Measurements from ENCODE around the gene YWHAH.

Gene YWHAH

DNA sequence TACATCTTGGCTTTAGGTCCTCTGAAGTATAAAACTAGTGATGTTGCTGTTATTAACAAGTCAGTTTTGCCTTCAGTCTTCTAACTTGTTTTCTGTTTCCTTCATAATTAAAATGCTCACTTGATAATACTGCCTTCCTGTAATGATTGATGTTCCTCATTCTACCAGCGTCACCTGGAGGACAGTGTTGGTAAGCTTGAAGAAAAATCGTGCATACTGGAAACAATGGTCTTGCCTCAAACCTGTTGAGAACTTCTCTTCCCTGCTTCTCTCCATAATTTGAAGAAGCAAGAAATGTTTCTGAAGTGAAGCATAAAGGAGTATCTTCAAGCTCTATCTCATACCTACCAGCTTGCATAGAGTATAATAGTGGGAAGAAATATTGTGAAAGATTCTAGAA lies 3.0 kb downstream of the YWHAH start:
- TF ChIP-seq, protein P1, sequence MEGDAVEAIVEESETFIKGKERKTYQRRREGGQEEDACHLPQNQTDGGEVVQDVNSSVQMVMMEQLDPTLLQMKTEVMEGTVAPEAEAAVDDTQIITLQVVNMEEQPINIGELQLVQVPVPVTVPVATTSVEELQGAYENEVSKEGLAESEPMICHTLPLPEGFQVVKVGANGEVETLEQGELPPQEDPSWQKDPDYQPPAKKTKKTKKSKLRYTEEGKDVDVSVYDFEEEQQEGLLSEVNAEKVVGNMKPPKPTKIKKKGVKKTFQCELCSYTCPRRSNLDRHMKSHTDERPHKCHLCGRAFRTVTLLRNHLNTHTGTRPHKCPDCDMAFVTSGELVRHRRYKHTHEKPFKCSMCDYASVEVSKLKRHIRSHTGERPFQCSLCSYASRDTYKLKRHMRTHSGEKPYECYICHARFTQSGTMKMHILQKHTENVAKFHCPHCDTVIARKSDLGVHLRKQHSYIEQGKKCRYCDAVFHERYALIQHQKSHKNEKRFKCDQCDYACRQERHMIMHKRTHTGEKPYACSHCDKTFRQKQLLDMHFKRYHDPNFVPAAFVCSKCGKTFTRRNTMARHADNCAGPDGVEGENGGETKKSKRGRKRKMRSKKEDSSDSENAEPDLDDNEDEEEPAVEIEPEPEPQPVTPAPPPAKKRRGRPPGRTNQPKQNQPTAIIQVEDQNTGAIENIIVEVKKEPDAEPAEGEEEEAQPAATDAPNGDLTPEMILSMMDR (IDR thresholded peaks at IDR 0.05) = no peak
- H3K27me3 Mint-ChIP-seq (ENCODE audit: low read depth, poor library complexity) = peaks cover 3% of the 10 kb centered on the region
- H3K4me3 Mint-ChIP-seq = peak overlapping the region; percentile 62
- H3K36me3 Mint-ChIP-seq (ENCODE audit: low read depth) = peaks cover 44% of the 10 kb centered on the region
- H3K4me1 Mint-ChIP-seq = peaks cover 33% of the 10 kb centered on the region
- no peak for DNase-seq
- no peak overlapping the region for H3K27ac Mint-ChIP-seq
- H3K9me3 Mint-ChIP-seq = no peaks in the 10 kb centered on the region

DNA sequence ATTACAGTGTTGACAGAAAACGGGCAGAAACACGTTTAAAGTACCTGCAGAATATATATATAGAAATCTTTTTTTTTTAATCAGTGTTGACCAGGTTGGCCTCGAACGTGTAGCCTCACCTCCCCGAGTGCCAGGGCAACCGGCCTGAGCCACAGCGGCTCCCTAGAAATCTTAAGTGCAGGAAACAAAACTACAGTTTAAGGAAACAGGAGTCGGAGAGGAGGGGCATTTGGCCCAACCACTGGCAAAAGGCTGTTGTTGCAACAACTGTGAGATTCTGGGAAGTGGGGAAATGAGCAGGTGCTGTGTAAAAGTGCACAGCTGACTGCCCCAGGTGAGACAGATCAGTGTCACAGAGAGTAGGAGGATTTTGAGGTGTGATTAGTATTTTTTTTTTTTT lies 3.7 kb downstream of the YWHAH start:
- Mint-ChIP-seq H3K27me3 (ENCODE audit: low read depth, poor library complexity) (peaks cover 3% of the 10 kb centered on the region), H3K9me3 (no peaks in the 10 kb centered on the region), H3K4me1 (peaks cover 34% of the 10 kb centered on the region), H3K27ac (no peak overlapping the region), H3K36me3 (ENCODE audit: low read depth) (peaks cover 44% of the 10 kb centered on the region), H3K4me3 (no peak overlapping the region)
- TF ChIP-seq, protein P1 (IDR thresholded peaks at IDR 0.05) = no peak
- DNase-seq = no peak

DNA sequence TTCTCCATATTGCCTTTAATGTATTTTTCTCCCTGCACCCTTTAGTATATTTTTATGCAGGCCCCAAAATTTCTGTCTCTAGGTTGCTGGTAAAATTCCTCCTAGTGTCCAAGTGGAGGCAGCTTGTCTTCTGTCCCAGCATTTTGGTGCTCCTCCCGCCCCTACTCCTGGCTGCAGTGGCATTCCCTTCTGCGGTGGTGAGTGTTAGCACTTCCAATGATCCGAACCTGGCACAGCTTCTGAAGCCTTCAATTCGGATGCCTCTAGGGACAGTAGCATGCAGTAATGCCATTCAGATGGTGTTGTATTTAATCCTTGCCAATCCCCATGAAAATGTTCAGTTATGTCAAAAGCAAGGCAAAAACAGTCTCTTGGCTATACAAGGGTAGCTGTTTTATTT lies 5.9 kb downstream of the YWHAH start:
- TF ChIP-seq, protein P1 (IDR thresholded peaks at IDR 0.05) = no peak
- no peak for DNase-seq
- H3K36me3 Mint-ChIP-seq (ENCODE audit: low read depth) = peaks cover 61% of the 10 kb centered on the region
- no peaks in the 10 kb centered on the region for H3K27me3 Mint-ChIP-seq (ENCODE audit: low read depth, poor library complexity)
- no peak overlapping the region for H3K4me3 Mint-ChIP-seq
- peaks cover 49% of the 10 kb centered on the region for H3K4me1 Mint-ChIP-seq
- H3K27ac Mint-ChIP-seq = peak overlapping the region; percentile 69
- no peaks in the 10 kb centered on the region for H3K9me3 Mint-ChIP-seq

DNA sequence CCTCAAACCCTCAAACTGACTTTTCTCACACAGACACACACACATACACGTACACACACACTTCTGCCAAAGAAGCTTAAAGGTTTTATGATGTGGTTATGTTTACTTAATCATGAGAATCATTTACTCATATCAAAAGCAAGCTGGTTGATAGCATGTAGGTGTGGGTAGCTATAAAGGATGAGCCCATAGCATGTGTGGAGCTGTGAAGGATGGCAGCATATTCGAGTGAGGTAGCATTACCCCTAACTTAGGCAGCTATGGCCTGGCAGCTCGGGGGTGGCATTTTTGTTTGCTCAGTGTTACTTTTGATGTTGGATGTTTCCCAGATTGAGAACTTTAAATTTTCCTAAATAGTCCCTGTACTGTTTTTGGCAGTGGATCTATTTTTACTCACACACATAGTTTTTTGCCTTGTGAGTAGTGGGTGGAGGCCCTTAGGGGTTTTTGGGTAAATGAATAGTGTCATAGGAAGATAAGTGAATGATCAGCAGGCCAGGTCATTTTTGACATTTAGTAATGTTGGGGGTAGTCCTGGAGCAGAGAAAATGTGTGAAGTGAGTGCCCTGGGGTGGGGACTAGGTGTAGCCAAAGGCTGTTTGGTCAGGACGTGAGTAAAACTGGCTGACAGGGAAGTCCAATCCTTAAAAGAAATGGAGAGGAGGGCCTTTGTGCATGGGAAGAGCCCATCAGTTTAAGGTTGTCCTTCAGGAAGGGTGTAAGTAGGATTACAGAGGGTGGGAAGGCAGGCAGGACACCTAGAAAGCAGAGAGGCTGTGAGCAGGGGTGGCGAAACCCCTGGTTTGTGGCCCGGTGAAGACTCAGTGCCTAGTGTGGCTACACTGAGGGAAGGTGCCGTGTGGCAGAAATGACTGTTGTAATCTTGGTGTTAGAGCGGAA lies 7.1 kb downstream of the YWHAH start:
- Mint-ChIP-seq H3K9me3 (no peaks in the 10 kb centered on the region), H3K27ac (peak overlapping the region; percentile 60), H3K4me1 (peaks cover 49% of the 10 kb centered on the region), H3K27me3 (ENCODE audit: low read depth, poor library complexity) (no peaks in the 10 kb centered on the region), H3K36me3 (ENCODE audit: low read depth) (peaks cover 71% of the 10 kb centered on the region), H3K4me3 (no peak overlapping the region)
- TF ChIP-seq, protein P1 (IDR thresholded peaks at IDR 0.05) = no peak
- DNase-seq = no peak

DNA sequence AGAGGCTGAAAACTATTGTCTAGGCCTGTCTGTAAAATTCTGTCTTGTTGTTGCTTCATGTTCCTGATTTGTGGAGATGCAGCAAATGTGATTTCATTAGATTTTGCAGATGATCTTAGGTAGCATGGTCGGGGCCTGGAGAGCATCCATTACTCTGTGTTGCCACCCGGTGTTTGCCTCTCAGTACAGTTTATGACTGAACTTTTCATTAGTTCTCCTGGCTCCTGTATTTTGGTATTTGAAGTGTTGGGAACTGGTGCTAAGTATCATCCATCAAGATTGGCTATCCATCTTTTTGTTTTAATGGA lies 7.7 kb downstream of the YWHAH start:
- H3K27ac Mint-ChIP-seq = no peak overlapping the region
- no peaks in the 10 kb centered on the region for H3K9me3 Mint-ChIP-seq
- TF ChIP-seq, protein P1 (IDR thresholded peaks at IDR 0.05) = no peak
- H3K27me3 Mint-ChIP-seq (ENCODE audit: low read depth, poor library complexity) = no peaks in the 10 kb centered on the region
- H3K4me3 Mint-ChIP-seq = no peak overlapping the region
- no peak for DNase-seq
- H3K4me1 Mint-ChIP-seq = peaks cover 46% of the 10 kb centered on the region
- peaks cover 77% of the 10 kb centered on the region for H3K36me3 Mint-ChIP-seq (ENCODE audit: low read depth)

DNA sequence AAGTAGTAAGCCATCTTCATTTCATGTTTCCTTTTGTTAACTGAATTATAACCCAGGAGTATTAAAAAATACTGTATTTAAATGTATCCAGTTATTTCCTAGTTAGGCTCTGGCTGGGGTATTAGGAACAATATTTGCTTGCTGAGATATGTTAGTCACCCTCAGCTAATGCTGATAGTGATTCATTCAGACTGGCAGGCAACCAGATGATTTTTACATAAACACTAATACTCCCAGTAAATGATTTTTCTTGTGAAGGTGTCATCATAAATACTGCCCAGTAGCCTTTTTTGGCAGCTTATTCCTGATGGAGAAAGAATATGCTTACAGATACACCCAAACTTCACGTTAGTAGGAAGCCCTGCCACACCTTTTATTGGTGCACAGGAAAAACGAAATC lies 8.1 kb downstream of the YWHAH start:
- H3K4me1 Mint-ChIP-seq = peaks cover 42% of the 10 kb centered on the region

More for the DNA sequence above, 8.1 kb downstream of the YWHAH start:
- TF ChIP-seq, protein P1 (IDR thresholded peaks at IDR 0.05) = no peak
- no peak overlapping the region for H3K4me3 Mint-ChIP-seq
- no peak overlapping the region for H3K27ac Mint-ChIP-seq
- no peaks in the 10 kb centered on the region for H3K27me3 Mint-ChIP-seq (ENCODE audit: low read depth, poor library complexity)
- H3K36me3 Mint-ChIP-seq (ENCODE audit: low read depth) = peaks cover 78% of the 10 kb centered on the region
- no peaks in the 10 kb centered on the region for H3K9me3 Mint-ChIP-seq
- no peak for DNase-seq
